K562 (cell line): Measurements from ENCODE around the gene AMBP. TPM values are rescaled to one million over a fixed set of nuclear protein-coding genes. Genes with fewer than 3 reads are reported as not detected.

Experiments used
- CBFB ChIP-seq: sonication (generic); formaldehyde crosslinking; IDR thresholded peaks from 2 replicates; pipeline ENCODE4 v1.4.0; 2020; ENCODE audit warnings: mild to moderate bottlenecking, missing genetic modification reagents
- CREB5 ChIP-seq: fragments of 250-450 bp; sonication (Bioruptor Pico); IDR thresholded peaks from 2 replicates; pipeline ENCODE4 v1.5.0; 2020; ENCODE audit warnings: mild to moderate bottlenecking
- DACH1 ChIP-seq: fragments of 450-650 bp; IDR thresholded peaks from 2 replicates; pipeline ENCODE4 v1.6.1; 2018; ENCODE audit not compliant: partially characterized antibody
- E2F1 ChIP-seq: sonication (generic); formaldehyde crosslinking; IDR thresholded peaks from 2 replicates; pipeline ENCODE4 v1.8.1; 2023; ENCODE audit warnings: mild to moderate bottlenecking, missing genetic modification reagents, moderate library complexity
- PHB2 ChIP-seq: fragments of 450-650 bp; IDR thresholded peaks from 2 replicates; pipeline ENCODE4 v1.6.1; 2017; ENCODE audit warnings: low read depth
- PPARD ChIP-seq: fragments of 250-450 bp; sonication (Bioruptor Pico); IDR thresholded peaks from 2 replicates; pipeline ENCODE4 v1.8.0; 2022; ENCODE audit warnings: inconsistent platforms, mild to moderate bottlenecking, moderate library complexity
- TCF7L2 ChIP-seq: fragments of 150-350 bp; IDR thresholded peaks from 2 replicates; pipeline ENCODE4 v1.6.1; 2016; ENCODE audit warnings: low read depth, mild to moderate bottlenecking, low read length, moderate library complexity
- TRIM24 ChIP-seq, 2 experiments: fragments of 450-650 bp; IDR thresholded peaks; 2 replicates each; pipeline ENCODE4 v1.6.1; 2016
- U2AF2 ChIP-seq: fragments of 200-400 bp; formaldehyde crosslinking; optimal IDR thresholded peaks from 2 replicates; pipeline ENCODE3; 2017; ENCODE audit warnings: low read depth, mild to moderate bottlenecking, low read length
- YY1 ChIP-seq, 3 experiments: IDR thresholded peaks; 2 replicates each; pipeline ENCODE4 v1.6.1; 2011; ENCODE audit warnings: low read length in 2 of 3, mild to moderate bottlenecking in 2 of 3, moderate library complexity in 2 of 3, borderline replicate concordance in 1 of 3, control low read depth in 1 of 3, low read depth in 1 of 3; ENCODE audit not compliant: insufficient read depth in 3 of 3, insufficient replicate concordance in 2 of 3, control insufficient read depth in 1 of 3, insufficient read length in 1 of 3; ENCODE audit errors: extremely low read depth in 1 of 3
- ZBTB26 ChIP-seq: fragments of 450-650 bp; formaldehyde crosslinking; IDR thresholded peaks from 2 replicates; pipeline ENCODE4 v1.4.0; 2022; ENCODE audit warnings: missing genetic modification characterization
- ZNF184 ChIP-seq: sonication (generic); formaldehyde crosslinking; IDR thresholded peaks from 2 replicates; pipeline ENCODE4 v1.5.0; 2020; ENCODE audit warnings: missing genetic modification reagents
- ZNF639 ChIP-seq, 2 experiments: fragments of 200-800 bp in 1 of 2; sonication (Bioruptor generic) in 1 of 2; sonication (generic) in 1 of 2; formaldehyde crosslinking in 1 of 2; IDR thresholded peaks in 1 of 2; conservative IDR thresholded peaks in 1 of 2; 2 replicates each; pipeline versions ENCODE4 v1.5.0 to v1.6.1; 2016 to 2020; ENCODE audit warnings: missing compliant biosample characterization in 1 of 2, missing genetic modification characterization in 1 of 2, missing genetic modification reagents in 1 of 2
- polyA plus RNA-seq, 8 experiments: library from polyadenylated mRNA; depleted of rRNA in 4 of 8; stranded (reverse) in 5 of 8; unstranded in 3 of 8; fragments of >200 nt; fragmentation: Nextera tagmentation in 2 of 8; fragmentation: Illumina TruSeq in 1 of 8; extraction: Ambion mirVana in 2 of 8; extraction: Trizol in 1 of 8; gene quantifications; 2 replicates each; pipeline versions ENCODE4 v1.2.1 to v1.2.3, GENCODE V29; 2011 to 2014; ENCODE audit warnings: inconsistent platforms in 1 of 8, missing spikeins in 1 of 8
- total RNA-seq, 7 experiments: library from RNA; depleted of rRNA in 6 of 7; stranded (reverse); fragments of >200 nt in 6 of 7; fragmentation: Illumina TruSeq in 2 of 7; extraction: Trizol in 2 of 7; gene quantifications; 2 replicates each; pipeline versions ENCODE4 v1.2.1 to v1.2.3, GENCODE V29; 2011 to 2021; ENCODE audit warnings: low replicate concordance in 1 of 7
- TF ChIP-seq, protein P1 (sequence below): fragments of 250-450 bp; sonication (Bioruptor Pico); IDR thresholded peaks from 2 replicates; pipeline ENCODE4 v1.5.0; 2020; ENCODE audit warnings: mild to moderate bottlenecking, borderline replicate concordance
- TF ChIP-seq, protein P2 (sequence below): fragments of 450-650 bp; formaldehyde crosslinking; IDR thresholded peaks from 2 replicates; pipeline ENCODE4 v1.4.0; 2020; ENCODE audit warnings: mild to moderate bottlenecking, moderate library complexity

AMBP gene
- total and polyA plus RNA-seq, 9 of the 15 experiments (the other 6 are each of a cell fraction or from before 2014, with no cell fraction given): 1.3 TPM; not detected in 8

DNA sequence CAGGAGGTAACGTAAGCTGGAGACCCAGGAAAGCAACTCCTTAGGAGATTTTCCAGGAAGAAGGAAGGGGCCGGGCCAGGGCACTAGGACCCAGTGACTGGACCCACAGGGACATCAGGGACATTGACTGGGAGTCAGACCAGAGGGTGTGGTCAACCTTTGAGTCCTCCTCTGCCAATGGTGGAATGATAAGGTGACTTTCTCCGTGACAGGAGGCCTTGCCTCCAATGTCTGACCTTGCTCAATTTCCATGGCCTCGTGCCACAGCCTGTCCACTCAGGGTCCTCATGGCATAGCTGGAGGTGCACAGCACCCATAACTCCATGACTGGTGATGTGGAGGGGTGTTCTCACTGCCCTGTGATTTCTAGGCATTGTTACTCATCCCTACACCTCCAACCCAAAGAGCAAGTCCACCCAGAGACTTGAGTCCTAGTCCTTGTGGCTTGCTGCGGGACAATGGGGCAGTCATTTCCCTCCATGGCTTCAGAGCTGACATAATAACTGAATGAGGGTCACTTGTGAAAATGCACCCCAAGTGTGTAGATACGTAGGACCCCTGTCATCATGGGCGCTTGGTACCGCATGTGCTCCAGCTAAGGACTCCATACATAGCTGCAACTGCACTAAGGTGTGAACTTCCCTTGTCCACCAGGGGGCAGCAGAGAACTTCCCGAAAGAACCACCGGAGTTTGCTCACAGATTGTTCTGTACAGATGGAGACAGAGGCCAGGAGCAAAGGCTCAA is 4.1 kb upstream of the AMBP start (continued):
- peak in 1 of 3 experiments; percentile 25 for TF ChIP-seq YY1 (IDR thresholded peaks at IDR 0.05; ENCODE audit: borderline replicate concordance in 1 of 3, control insufficient read depth in 1 of 3, extremely low read depth in 1 of 3, insufficient read depth in 3 of 3, insufficient read length in 1 of 3, insufficient replicate concordance in 2 of 3, low read depth in 1 of 3, low read length in 2 of 3)
- no peak for TF ChIP-seq CREB5 (CRISPR knock-in tag)
- TF ChIP-seq, protein P1, sequence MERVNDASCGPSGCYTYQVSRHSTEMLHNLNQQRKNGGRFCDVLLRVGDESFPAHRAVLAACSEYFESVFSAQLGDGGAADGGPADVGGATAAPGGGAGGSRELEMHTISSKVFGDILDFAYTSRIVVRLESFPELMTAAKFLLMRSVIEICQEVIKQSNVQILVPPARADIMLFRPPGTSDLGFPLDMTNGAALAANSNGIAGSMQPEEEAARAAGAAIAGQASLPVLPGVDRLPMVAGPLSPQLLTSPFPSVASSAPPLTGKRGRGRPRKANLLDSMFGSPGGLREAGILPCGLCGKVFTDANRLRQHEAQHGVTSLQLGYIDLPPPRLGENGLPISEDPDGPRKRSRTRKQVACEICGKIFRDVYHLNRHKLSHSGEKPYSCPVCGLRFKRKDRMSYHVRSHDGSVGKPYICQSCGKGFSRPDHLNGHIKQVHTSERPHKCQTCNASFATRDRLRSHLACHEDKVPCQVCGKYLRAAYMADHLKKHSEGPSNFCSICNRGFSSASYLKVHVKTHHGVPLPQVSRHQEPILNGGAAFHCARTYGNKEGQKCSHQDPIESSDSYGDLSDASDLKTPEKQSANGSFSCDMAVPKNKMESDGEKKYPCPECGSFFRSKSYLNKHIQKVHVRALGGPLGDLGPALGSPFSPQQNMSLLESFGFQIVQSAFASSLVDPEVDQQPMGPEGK: no peak
- no peak for TF ChIP-seq U2AF2
- no peak for TF ChIP-seq PHB2
- TF ChIP-seq ZBTB26 (CRISPR knock-in tag): no peak
- no peak for TF ChIP-seq TCF7L2
- 0 out of 2 replicates have a peak, but pooled peaks have one; percentile 28 for TF ChIP-seq CBFB (CRISPR knock-in tag)
- no peak for TF ChIP-seq ZNF639 (CRISPR knock-in tag; conservative IDR thresholded peaks at IDR 0.05 in 1 of 2, IDR thresholded peaks at IDR 0.05 in 1 of 2)
- no peak for TF ChIP-seq PPARD (CRISPR knock-in tag)
- TF ChIP-seq, protein P2, sequence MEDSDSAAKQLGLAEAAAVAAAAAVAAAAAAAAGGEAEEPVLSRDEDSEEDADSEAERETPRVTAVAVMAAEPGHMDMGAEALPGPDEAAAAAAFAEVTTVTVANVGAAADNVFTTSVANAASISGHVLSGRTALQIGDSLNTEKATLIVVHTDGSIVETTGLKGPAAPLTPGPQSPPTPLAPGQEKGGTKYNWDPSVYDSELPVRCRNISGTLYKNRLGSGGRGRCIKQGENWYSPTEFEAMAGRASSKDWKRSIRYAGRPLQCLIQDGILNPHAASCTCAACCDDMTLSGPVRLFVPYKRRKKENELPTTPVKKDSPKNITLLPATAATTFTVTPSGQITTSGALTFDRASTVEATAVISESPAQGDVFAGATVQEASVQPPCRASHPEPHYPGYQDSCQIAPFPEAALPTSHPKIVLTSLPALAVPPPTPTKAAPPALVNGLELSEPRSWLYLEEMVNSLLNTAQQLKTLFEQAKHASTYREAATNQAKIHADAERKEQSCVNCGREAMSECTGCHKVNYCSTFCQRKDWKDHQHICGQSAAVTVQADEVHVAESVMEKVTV (CRISPR knock-in tag): peak; percentile 49; the same call in 1 of the 2 replicates
- TF ChIP-seq E2F1: no peak
- TF ChIP-seq ZNF184 (CRISPR knock-in tag): no peak
- no peak for TF ChIP-seq DACH1
- TF ChIP-seq TRIM24 (IDR thresholded peaks at IDR 0.05): no peak
